Measurements from ENCODE around the gene NMRAL1.

NMRAL1 gene

DNA sequence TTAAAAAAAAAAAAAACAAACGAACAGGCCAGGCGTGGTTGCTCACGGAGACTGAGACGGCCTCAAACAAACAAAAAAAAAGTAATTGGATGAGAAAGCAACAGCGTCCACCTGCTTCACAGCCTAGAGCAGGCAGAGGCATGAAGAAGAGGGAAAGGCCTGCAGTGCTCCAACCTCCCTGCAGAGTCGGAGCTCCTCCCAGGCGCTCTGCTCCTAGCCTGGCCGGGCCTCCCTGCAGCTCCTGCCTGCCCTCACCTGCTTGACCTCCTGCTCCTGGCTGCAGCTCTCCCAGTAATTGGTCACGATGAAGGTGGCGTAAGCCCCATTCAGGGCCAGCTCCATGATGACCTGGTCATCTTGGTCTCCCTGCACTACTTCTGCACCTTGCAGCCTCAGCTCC lies 5.5 kb downstream of the NMRAL1 start:
- Mint-ChIP-seq H3K4me1 (peaks cover 11% of the 10 kb centered on the region), H3K4me3 (no peak overlapping the region), H3K27me3 (ENCODE audit: low read depth, poor library complexity) (peaks cover 7% of the 10 kb centered on the region), H3K9me3 (no peaks in the 10 kb centered on the region), H3K36me3 (ENCODE audit: low read depth) (peaks cover 25% of the 10 kb centered on the region), H3K27ac (peak overlapping the region; percentile 29)
- TF ChIP-seq, protein P1, sequence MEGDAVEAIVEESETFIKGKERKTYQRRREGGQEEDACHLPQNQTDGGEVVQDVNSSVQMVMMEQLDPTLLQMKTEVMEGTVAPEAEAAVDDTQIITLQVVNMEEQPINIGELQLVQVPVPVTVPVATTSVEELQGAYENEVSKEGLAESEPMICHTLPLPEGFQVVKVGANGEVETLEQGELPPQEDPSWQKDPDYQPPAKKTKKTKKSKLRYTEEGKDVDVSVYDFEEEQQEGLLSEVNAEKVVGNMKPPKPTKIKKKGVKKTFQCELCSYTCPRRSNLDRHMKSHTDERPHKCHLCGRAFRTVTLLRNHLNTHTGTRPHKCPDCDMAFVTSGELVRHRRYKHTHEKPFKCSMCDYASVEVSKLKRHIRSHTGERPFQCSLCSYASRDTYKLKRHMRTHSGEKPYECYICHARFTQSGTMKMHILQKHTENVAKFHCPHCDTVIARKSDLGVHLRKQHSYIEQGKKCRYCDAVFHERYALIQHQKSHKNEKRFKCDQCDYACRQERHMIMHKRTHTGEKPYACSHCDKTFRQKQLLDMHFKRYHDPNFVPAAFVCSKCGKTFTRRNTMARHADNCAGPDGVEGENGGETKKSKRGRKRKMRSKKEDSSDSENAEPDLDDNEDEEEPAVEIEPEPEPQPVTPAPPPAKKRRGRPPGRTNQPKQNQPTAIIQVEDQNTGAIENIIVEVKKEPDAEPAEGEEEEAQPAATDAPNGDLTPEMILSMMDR (IDR thresholded peaks at IDR 0.05): no peak
- DNase-seq: no peak

DNA sequence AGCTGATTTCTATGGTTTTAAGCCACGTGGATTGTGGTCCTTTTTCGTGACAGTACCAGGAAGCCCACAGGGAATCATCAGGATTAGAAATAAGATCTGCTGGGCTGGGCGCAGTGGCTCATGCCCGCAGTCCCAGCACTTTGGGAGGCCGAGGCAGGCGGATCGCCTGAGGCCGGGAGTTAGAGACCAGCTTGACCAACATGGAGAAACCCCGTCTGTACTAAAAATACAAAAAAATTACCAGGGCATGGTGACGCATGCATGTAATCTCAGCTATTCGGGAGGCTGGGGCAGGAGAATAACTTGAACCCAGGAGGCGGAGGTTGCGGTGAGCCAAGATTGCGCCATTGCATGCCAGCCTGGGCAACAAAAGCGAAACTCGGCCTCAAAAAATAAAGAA lies 6.5 kb downstream of the NMRAL1 start:
- H3K27me3 Mint-ChIP-seq (ENCODE audit: low read depth, poor library complexity): peaks cover 7% of the 10 kb centered on the region
- no peaks in the 10 kb centered on the region for H3K9me3 Mint-ChIP-seq
- H3K4me1 Mint-ChIP-seq: peaks cover 5% of the 10 kb centered on the region
- TF ChIP-seq, protein P1 (IDR thresholded peaks at IDR 0.05): no peak
- H3K36me3 Mint-ChIP-seq (ENCODE audit: low read depth): peaks cover 33% of the 10 kb centered on the region
- H3K4me3 Mint-ChIP-seq: no peak overlapping the region
- no peak for DNase-seq
- H3K27ac Mint-ChIP-seq: no peak overlapping the region

DNA sequence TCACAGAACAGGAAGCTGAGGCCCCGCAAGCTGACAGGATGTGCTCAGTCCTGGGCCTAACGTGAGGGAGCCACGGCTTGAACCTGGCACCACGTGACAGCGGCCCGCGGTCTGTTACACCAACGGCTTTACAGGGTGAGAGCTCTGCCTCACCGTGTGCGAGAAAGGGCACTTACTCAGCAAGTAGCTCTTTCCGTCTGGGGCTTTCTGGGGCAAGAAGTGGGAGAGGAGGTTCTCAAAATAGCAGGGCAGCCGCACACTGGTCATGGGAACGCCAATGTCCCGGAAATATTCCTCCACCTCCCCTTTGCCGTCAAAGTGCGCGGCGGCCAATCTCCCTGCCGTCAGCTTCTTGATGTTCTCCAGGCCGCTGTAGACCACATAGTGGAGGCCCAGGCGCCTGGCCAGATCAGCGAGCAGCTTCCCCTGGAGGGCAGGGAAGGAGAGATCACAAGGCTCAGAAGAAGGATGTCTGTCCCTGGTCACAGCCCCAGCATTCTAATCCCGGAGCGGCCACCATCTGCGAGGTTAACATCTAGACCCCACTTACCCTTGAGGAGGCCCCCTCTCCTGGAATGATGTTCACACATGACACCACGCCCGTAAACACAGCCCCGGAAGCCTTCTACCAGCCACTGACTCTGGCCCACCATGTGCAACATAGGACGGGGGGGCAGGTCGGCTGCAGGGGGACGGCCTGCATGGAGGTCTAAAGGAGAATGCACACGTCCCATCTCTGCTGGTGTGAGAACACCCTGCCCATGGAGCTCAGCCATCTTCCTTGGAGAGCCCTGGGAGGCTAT lies 8.2 kb downstream of the NMRAL1 start:
- H3K4me3 Mint-ChIP-seq: no peak overlapping the region
- peaks cover 7% of the 10 kb centered on the region for H3K27me3 Mint-ChIP-seq (ENCODE audit: low read depth, poor library complexity)
- peaks cover 5% of the 10 kb centered on the region for H3K4me1 Mint-ChIP-seq
- TF ChIP-seq, protein P1 (IDR thresholded peaks at IDR 0.05): no peak
- H3K9me3 Mint-ChIP-seq: no peaks in the 10 kb centered on the region
- H3K36me3 Mint-ChIP-seq (ENCODE audit: low read depth): peaks cover 33% of the 10 kb centered on the region
- no peak overlapping the region for H3K27ac Mint-ChIP-seq
- DNase-seq: no peak

DNA sequence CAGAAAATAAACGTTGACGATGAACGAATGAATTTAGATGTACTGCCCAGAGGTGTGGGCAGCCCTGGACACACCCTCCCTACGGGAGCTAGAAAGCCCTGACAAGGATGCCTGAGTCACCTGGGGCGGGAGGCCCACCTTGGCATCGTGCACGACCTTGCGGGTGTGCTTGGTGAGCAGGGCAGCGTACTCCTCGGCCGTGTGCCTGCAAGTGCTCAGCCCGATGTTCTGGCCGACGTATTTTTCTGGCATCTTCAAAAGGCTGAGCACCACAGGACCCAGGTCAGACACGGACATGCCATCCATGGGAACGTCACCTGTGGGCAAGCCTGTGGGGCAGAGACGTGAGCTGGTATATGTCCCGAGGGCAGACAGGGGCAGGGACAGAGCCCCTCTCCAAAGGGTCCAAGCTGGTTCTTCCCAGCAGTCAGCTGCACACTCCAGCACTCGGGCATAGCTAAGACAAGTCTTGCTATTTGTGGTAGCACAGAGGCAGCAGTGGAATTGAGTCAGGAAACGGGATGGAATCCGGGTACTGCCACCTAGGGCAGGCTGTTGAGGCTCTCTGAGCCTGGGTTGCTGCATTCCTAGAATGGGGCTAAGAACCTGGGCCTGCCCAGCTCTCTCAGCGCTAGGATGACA lies 10.8 kb downstream of the NMRAL1 start:
- H3K27ac Mint-ChIP-seq: peak overlapping the region; percentile 98
- TF ChIP-seq, protein P1 (IDR thresholded peaks at IDR 0.05): no peak
- H3K9me3 Mint-ChIP-seq: no peaks in the 10 kb centered on the region
- no peak for DNase-seq
- H3K27me3 Mint-ChIP-seq (ENCODE audit: low read depth, poor library complexity): peaks cover 7% of the 10 kb centered on the region
- no peak overlapping the region for H3K4me3 Mint-ChIP-seq
- peaks cover 11% of the 10 kb centered on the region for H3K4me1 Mint-ChIP-seq
- peaks cover 43% of the 10 kb centered on the region for H3K36me3 Mint-ChIP-seq (ENCODE audit: low read depth)

DNA sequence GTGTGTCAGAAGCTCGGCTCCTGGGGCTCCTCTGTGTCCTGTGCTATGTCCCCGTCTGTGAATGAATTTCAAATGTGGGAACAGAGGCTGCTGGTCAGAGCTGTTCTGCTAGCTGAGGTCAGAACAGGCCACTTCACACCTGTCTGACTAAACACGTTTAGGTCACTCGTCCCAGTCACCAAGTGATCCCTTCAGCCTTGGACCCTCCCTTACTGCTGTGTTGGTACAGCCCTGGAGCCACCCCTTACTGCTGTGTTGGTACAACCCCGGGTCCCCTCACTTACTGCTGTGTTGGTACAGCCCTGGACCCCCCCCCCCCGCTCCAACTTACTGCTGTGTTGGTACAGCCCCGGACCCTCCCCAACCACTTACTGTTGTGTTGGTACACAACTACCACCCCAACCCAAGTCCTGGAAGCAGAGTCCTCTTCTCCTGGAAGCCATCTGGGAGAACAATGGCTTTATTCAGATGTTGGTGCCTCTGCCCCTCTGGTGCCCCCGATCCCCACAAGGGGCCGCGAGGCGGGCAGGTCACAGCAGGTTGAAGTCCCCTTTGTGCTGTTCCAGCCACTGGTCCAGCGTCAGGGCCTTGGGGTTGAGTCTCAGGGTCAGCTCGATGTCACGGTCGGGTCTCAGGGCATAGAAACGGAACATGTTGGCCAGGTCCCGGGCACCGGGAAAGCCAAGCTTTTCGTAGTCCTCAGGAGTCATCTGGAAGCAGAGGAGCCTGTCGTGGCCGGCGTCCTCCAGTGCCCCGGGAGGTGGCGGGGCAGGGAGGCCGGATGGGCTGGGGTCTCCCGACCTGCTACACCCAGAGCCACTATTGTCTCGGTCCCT lies 13.0 kb downstream of the NMRAL1 start:
- Mint-ChIP-seq H3K4me1 (peaks cover 11% of the 10 kb centered on the region), H3K27me3 (ENCODE audit: low read depth, poor library complexity) (peaks cover 3% of the 10 kb centered on the region), H3K27ac (peak overlapping the region; percentile 95), H3K36me3 (ENCODE audit: low read depth) (peaks cover 41% of the 10 kb centered on the region), H3K4me3 (no peak overlapping the region), H3K9me3 (no peaks in the 10 kb centered on the region)
- peak; percentile 23 for DNase-seq
- TF ChIP-seq, protein P1 (IDR thresholded peaks at IDR 0.05): no peak
